ENCODE results near the gene TMC8.

The TMC8 gene

GRCh38 chr17:78135858-78136500 lies 5.4 kb downstream of the TMC8 start:
- DNase-seq, result no peak

- DNase-seq, result peak; percentile 42 to 78
Measured at GRCh38 chr17:78137392-78138203, 7.0 kb downstream of the TMC8 start.

- peak; percentile 33 to 40 for DNase-seq
Measured at GRCh38 chr17:78138204-78139060, 7.9 kb downstream of the TMC8 start.

- DNase-seq, result peak in 1 of 2 experiments; percentile 69
Measured at GRCh38 chr17:78139861-78140168, 9.2 kb downstream of the TMC8 start.

- DNase-seq, result peak; percentile 99
Measured at GRCh38 chr17:78140169-78141051, 9.8 kb downstream of the TMC8 start.

- DNase-seq, result no peak
Measured at GRCh38 chr17:78141437-78142118, 11.0 kb downstream of the TMC8 start.

GRCh38 chr17:78142119-78142861 lies 11.7 kb downstream of the TMC8 start:
- DNase-seq, result no peak

GRCh38 chr17:78143214-78144146 lies 12.9 kb downstream of the TMC8 start:
- no peak for DNase-seq

GRCh38 chr17:78144147-78144719 lies 13.7 kb downstream of the TMC8 start:
- DNase-seq, result peak; percentile 96 to 97

GRCh38 chr17:78144736-78145641 lies 14.4 kb downstream of the TMC8 start:
- DNase-seq, result no peak

GRCh38 chr17:78146471-78146869 lies 15.9 kb downstream of the TMC8 start:
- DNase-seq, result no peak

- no peak for DNase-seq
Measured at GRCh38 chr17:78146881-78147280, 16.3 kb downstream of the TMC8 start.

GRCh38 chr17:78147315-78147998 lies 16.9 kb downstream of the TMC8 start:
- peak in 1 of 2 experiments; percentile 19 for DNase-seq

- DNase-seq, result no peak
Measured at GRCh38 chr17:78148286-78149016, 17.9 kb downstream of the TMC8 start.

- DNase-seq, result no peak
Measured at GRCh38 chr17:78151514-78152008, 21.0 kb downstream of the TMC8 start.

GRCh38 chr17:78154903-78155811 lies 24.6 kb downstream of the TMC8 start:
- DNase-seq, result peak; percentile 73 to 85

Measured in Kasumi-1 (cell line).